Measurements from ENCODE around the gene CALML4. TPM values are rescaled to one million over a fixed set of nuclear protein-coding genes. Genes with fewer than 3 reads are reported as not detected.

Gene CALML4
- total and polyA plus RNA-seq, 8 donors = 1.5 to 31.4 (median 5.6) TPM

GRCh38 chr15:68192117-68192516, 13.0 kb downstream of the CALML4 start:
- Histone ChIP-seq H3K4me1 (peaks cover 0 to 21% (median 18%) of the 10 kb centered on the region in 3 donors), H3K4me3 (no peak overlapping the region), H3K27me3 (no peaks in the 10 kb centered on the region), H3K27ac (no peak overlapping the region), H3K36me3 (peaks cover 0 to 8% (median 0%) of the 10 kb centered on the region in 3 donors), H3K9me3 (no peaks in the 10 kb centered on the region)
- intact Hi-C loops (cut with DNase I) = no loop called here
- FAIRE-seq = no peak
- no peak for DNase-seq
- WGBS, 2 donors = 93 to 95% methylated on average over 4 of the region's 4 CpGs
- TF ChIP-seq CTCF (IDR thresholded peaks at IDR 0.05) = no peak
- no peak for ATAC-seq

GRCh38 chr15:68191555-68191954, 13.6 kb downstream of the CALML4 start:
- H3K4me1 ChIP-seq = peaks cover 0 to 23% (median 19%) of the 10 kb centered on the region in 3 donors
- 63 to 66% methylated on average over 3 of the region's 3 CpGs for WGBS, 2 donors
- FAIRE-seq (no peak), ATAC-seq (no peak), DNase-seq (no peak)
- intact Hi-C loops (cut with DNase I) = no loop called here
- H3K27ac ChIP-seq = no peak overlapping the region
- H3K27me3 ChIP-seq = no peaks in the 10 kb centered on the region
- no peak for TF ChIP-seq CTCF (IDR thresholded peaks at IDR 0.05)
- peaks cover 0 to 8% (median 0%) of the 10 kb centered on the region in 3 donors for H3K36me3 ChIP-seq
- H3K9me3 ChIP-seq = no peaks in the 10 kb centered on the region
- no peak overlapping the region for H3K4me3 ChIP-seq

- Histone ChIP-seq H3K36me3 (peaks cover 0 to 12% (median 1%) of the 10 kb centered on the region in 3 donors), H3K9me3 (no peaks in the 10 kb centered on the region), H3K27me3 (no peaks in the 10 kb centered on the region), H3K27ac (no peak overlapping the region), H3K4me3 (no peak overlapping the region), H3K4me1 (peaks cover 0 to 23% (median 22%) of the 10 kb centered on the region in 3 donors)
- intact Hi-C loops (cut with DNase I) = no loop called here
- FAIRE-seq (no peak), ATAC-seq (no peak), DNase-seq (no peak)
- 93 to 94% methylated on average over 4 of the region's 4 CpGs for WGBS, 2 donors
- no peak for TF ChIP-seq CTCF (IDR thresholded peaks at IDR 0.05)
Measured at GRCh38 chr15:68190048-68190447, 15.1 kb downstream of the CALML4 start.

GRCh38 chr15:68188647-68189046, 16.5 kb downstream of the CALML4 start:
- ATAC-seq = no peak
- peaks cover 0 to 23% (median 22%) of the 10 kb centered on the region in 3 donors for H3K4me1 ChIP-seq

More at GRCh38 chr15:68188647-68189046, 16.5 kb downstream of the CALML4 start:
- no peak for FAIRE-seq
- no peak for TF ChIP-seq CTCF (IDR thresholded peaks at IDR 0.05)
- Histone ChIP-seq H3K27me3 (no peaks in the 10 kb centered on the region), H3K36me3 (peaks cover 0 to 25% (median 5%) of the 10 kb centered on the region in 3 donors), H3K4me3 (no peak overlapping the region), H3K9me3 (no peaks in the 10 kb centered on the region), H3K27ac (peak overlapping the region in 1 of 4 donors; percentile 51)
- 67 to 76% methylated on average over 2 of the region's 2 CpGs for WGBS, 2 donors
- intact Hi-C loops (cut with DNase I) = no loop called here
- no peak for DNase-seq
